ENCODE results near the gene COPS9.

The COPS9 gene

GRCh38 chr2:240147382-240147781, 11.3 kb upstream of the COPS9 start:
- no peak for FAIRE-seq

- FAIRE-seq, result no peak
These were observed 10.6 kb upstream of the COPS9 start for GRCh38 chr2:240146627-240147278.

GRCh38 chr2:240146141-240146561, 10.0 kb upstream of the COPS9 start:
- FAIRE-seq, result no peak

GRCh38 chr2:240145461-240145860, 9.4 kb upstream of the COPS9 start:
- FAIRE-seq, result no peak

- FAIRE-seq, result no peak
These were observed 8.7 kb upstream of the COPS9 start for GRCh38 chr2:240144649-240145261.

GRCh38 chr2:240143801-240144648, 7.9 kb upstream of the COPS9 start:
- FAIRE-seq, result no peak

GRCh38 chr2:240143276-240143675, 7.2 kb upstream of the COPS9 start:
- FAIRE-seq, result no peak

GRCh38 chr2:240142859-240143258, 6.8 kb upstream of the COPS9 start:
- FAIRE-seq, result no peak

GRCh38 chr2:240142256-240142775, 6.2 kb upstream of the COPS9 start:
- no peak for FAIRE-seq

- no peak for FAIRE-seq
These were observed 5.6 kb upstream of the COPS9 start for GRCh38 chr2:240141736-240142135.

GRCh38 chr2:240140920-240141319, 4.8 kb upstream of the COPS9 start:
- FAIRE-seq, result no peak

GRCh38 chr2:240140511-240140910, 4.4 kb upstream of the COPS9 start, which contains the start of gene OTOS:
OTOS (minus strand) TSS chr2:240140658; CDS start chr2:240140326, 332 bp downstream.
- FAIRE-seq, result no peak

GRCh38 chr2:240139666-240140393, 3.7 kb upstream of the COPS9 start:
- no peak for FAIRE-seq

- no peak for FAIRE-seq
These were observed 2.9 kb upstream of the COPS9 start for GRCh38 chr2:240139011-240139441.

- FAIRE-seq, result no peak
These were observed 2.3 kb upstream of the COPS9 start for GRCh38 chr2:240138254-240138984.

GRCh38 chr2:240137596-240138253, 1.6 kb upstream of the COPS9 start:
- FAIRE-seq, result no peak

- FAIRE-seq, result no peak
These were observed 677 bp upstream of the COPS9 start for GRCh38 chr2:240136671-240137292.

- no peak for FAIRE-seq
These were observed 446 bp downstream of the COPS9 start for GRCh38 chr2:240135706-240136012.

- no peak for FAIRE-seq
These were observed 1.1 kb downstream of the COPS9 start for GRCh38 chr2:240134956-240135520.

- FAIRE-seq, result no peak
These were observed 1.6 kb downstream of the COPS9 start for GRCh38 chr2:240134466-240134865.

- no peak for FAIRE-seq
These were observed 2.7 kb downstream of the COPS9 start for GRCh38 chr2:240133401-240133800.

All from colon (tissue), 2 donors.